Lower leg skin (tissue), 3 donors: ENCODE results near the gene HDAC4.

Experiments used
- CTCF ChIP-seq, 3 donors: fragments of 450-650 bp; IDR thresholded peaks; one replicate each; pipeline ENCODE4 v1.5.1; 2016; ENCODE audit warnings: antibody characterized with exemption in 3 of 3, mild to moderate bottlenecking in 3 of 3, moderate library complexity in 2 of 3
- POLR2A ChIP-seq, 2 donors: fragments of 450-650 bp; IDR thresholded peaks; one replicate each; pipeline ENCODE4 v1.6.1; 2016 to 2017; ENCODE audit warnings: antibody characterized with exemption in 2 of 2, mild to moderate bottlenecking in 1 of 2, moderate library complexity in 1 of 2

GRCh38 chr2:239212929-239213642, 187.7 kb downstream of the HDAC4 start:
- no peak for TF ChIP-seq CTCF (IDR thresholded peaks at IDR 0.05)
- TF ChIP-seq POLR2A (IDR thresholded peaks at IDR 0.05), result no peak
